CD4-positive, alpha-beta memory T cell (primary cell): ENCODE measurements around the gene PRSS56. TPM values are rescaled to one million over a fixed set of nuclear protein-coding genes. Genes with fewer than 3 reads are reported as not detected.

Experiments
- CTCF ChIA-PET: fragments of 350-600 bp; sonication (Branson Sonifier 250); formaldehyde crosslinking; loops from one replicate; lab custom pipeline; 2021; ENCODE audit warnings: inconsistent platforms; ENCODE audit not compliant: partially characterized antibody; lab: Charles Lee
- POLR2A ChIA-PET: fragments of 350-600 bp; sonication (Branson Sonifier 250); formaldehyde crosslinking; loops from one replicate; lab custom pipeline; 2021; ENCODE audit not compliant: partially characterized antibody; lab: Charles Lee
- DNase-seq, 5 donors: peaks; one replicate each; pipeline versions ENCODE4 v3.0.0 to v3.0.0-alpha.2; 2020 to 2022; ENCODE audit warnings: mixed read lengths in 1 of 5
- H3K27ac ChIP-seq: one replicate; pipeline ENCODE4 v1.7.0; 2013; ENCODE audit warnings: low read depth, low read length
- H3K27me3 ChIP-seq: 2 replicates; pipeline ENCODE4 v1.7.0; 2013; ENCODE audit warnings: mild to moderate bottlenecking, low read length, moderate library complexity; ENCODE audit not compliant: insufficient read depth
- H3K36me3 ChIP-seq: 2 replicates; pipeline ENCODE4 v1.7.0; 2013; ENCODE audit warnings: mild to moderate bottlenecking, low read length, moderate library complexity; ENCODE audit not compliant: insufficient read depth
- H3K4me1 ChIP-seq: 2 replicates; pipeline ENCODE4 v1.7.0; 2013; ENCODE audit warnings: mild to moderate bottlenecking, low read length, moderate library complexity; ENCODE audit not compliant: insufficient read depth
- H3K4me3 ChIP-seq, 2 donors: one replicate each; pipeline ENCODE4 v1.7.0; 2013; ENCODE audit warnings: low read length in 2 of 2, mild to moderate bottlenecking in 1 of 2
- H3K9me3 ChIP-seq, 2 donors: one replicate each; pipeline ENCODE4 v1.7.0; 2013; ENCODE audit warnings: low read length in 2 of 2, control low read depth in 1 of 2; ENCODE audit not compliant: control insufficient read depth in 1 of 2
- H3K27ac Mint-ChIP-seq, 7 donors: one replicate each; pipeline ENCODE4 v1.8.0; 2020 to 2021; ENCODE audit warnings: mixed read lengths in 7 of 7, mild to moderate bottlenecking in 6 of 7, inconsistent platforms in 3 of 7, moderate library complexity in 3 of 7
- H3K27me3 Mint-ChIP-seq, 2 donors: one replicate each; pipeline ENCODE4 v1.8.0; 2020 to 2021; ENCODE audit warnings: mixed read lengths in 2 of 2
- H3K36me3 Mint-ChIP-seq, 2 donors: one replicate each; pipeline ENCODE4 v1.8.0; 2020 to 2021; ENCODE audit warnings: mixed read lengths in 2 of 2, inconsistent platforms in 1 of 2, mild to moderate bottlenecking in 1 of 2
- H3K4me1 Mint-ChIP-seq, 4 donors: one replicate each; pipeline ENCODE4 v1.8.0; 2020 to 2021; ENCODE audit warnings: mixed read lengths in 4 of 4, mild to moderate bottlenecking in 1 of 4
- H3K4me3 Mint-ChIP-seq, 8 donors: one replicate each; pipeline ENCODE4 v1.8.0; 2020 to 2021; ENCODE audit warnings: mixed read lengths in 8 of 8, mild to moderate bottlenecking in 7 of 8, moderate library complexity in 6 of 8, inconsistent platforms in 3 of 8
- H3K9me3 Mint-ChIP-seq, 8 donors: one replicate each; pipeline ENCODE4 v1.8.0; 2020 to 2021; ENCODE audit warnings: mixed read lengths in 8 of 8, mild to moderate bottlenecking in 5 of 8, inconsistent platforms in 3 of 8, moderate library complexity in 1 of 8
- intact Hi-C: fragments of 100-400 bp; cut with micrococcal nuclease; formaldehyde crosslinking; loops from one replicate; pipeline ENCODE4 v1.15.1; 2023
- polyA plus RNA-seq, 2 donors: library from polyadenylated mRNA; unstranded; fragments of 300-500 nt; fragmentation: Illumina TruSeq; gene quantifications; one replicate each; pipeline ENCODE4 v1.2.3, GENCODE V29; 2021
- total RNA-seq, 2 experiments: library from RNA; stranded (reverse); gene quantifications; one replicate each; pipeline ENCODE4 v1.2.3, GENCODE V29; 2021

The PRSS56 gene
- total and polyA plus RNA-seq, 4 experiments from 2014 or later: not detected

- CTCF ChIA-PET: no interaction called here
- no peaks in the 10 kb centered on the region for H3K36me3 Mint-ChIP-seq
- Histone ChIP-seq H3K36me3 (no peaks in the 10 kb centered on the region), H3K4me1 (no peaks in the 10 kb centered on the region), H3K27me3 (no peaks in the 10 kb centered on the region), H3K9me3 (no peaks in the 10 kb centered on the region), H3K4me3 (no peak overlapping the region), H3K27ac (no peak overlapping the region)
- peaks cover 2 to 25% (median 8%) of the 10 kb centered on the region in 4 donors for H3K4me1 Mint-ChIP-seq
- no peak for DNase-seq
- H3K27me3 Mint-ChIP-seq: peaks cover 21 to 33% of the 10 kb centered on the region in 2 donors
- no peak overlapping the region for H3K27ac Mint-ChIP-seq
- intact Hi-C loops: no loop called here
- POLR2A ChIA-PET: no interaction called here
- H3K9me3 Mint-ChIP-seq: no peaks in the 10 kb centered on the region
- H3K4me3 Mint-ChIP-seq: peak overlapping the region in 3 of 8 donors; percentile 24 to 61 (median 60)
Observed at GRCh38 chr2:232484628-232485347, 35.4 kb upstream of the PRSS56 start.

DNA sequence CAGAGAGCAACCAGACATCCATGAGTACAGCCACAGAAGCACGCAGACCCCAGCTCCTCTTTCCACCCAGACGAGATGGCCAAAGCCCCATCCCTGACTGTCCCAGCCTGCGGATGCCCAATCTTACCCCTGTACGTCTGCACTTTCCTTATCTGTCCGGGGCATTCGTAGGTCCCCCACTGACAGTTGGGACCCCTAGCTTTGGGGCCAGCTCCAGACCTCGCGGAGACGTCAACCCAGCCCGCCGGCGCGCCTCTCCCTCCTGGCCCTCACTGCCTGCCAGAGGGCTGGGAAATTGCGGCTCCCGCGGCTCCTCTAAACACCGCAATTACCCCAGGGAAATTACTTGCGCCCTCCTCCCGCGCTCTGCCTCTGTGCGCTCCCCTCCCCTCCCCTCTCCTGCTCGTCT lies 34.8 kb upstream of the PRSS56 start:
- Histone ChIP-seq H3K27ac (no peak overlapping the region), H3K27me3 (no peaks in the 10 kb centered on the region), H3K4me3 (no peak overlapping the region), H3K9me3 (no peaks in the 10 kb centered on the region), H3K4me1 (no peaks in the 10 kb centered on the region), H3K36me3 (no peaks in the 10 kb centered on the region)
- H3K9me3 Mint-ChIP-seq: no peaks in the 10 kb centered on the region
- CTCF ChIA-PET: no interaction called here
- H3K4me3 Mint-ChIP-seq: peak overlapping the region in 3 of 8 donors; percentile 24 to 61 (median 60)
- no peak for DNase-seq
- intact Hi-C loops: no loop called here
- H3K36me3 Mint-ChIP-seq: no peaks in the 10 kb centered on the region
- POLR2A ChIA-PET: no interaction called here
- no peak overlapping the region for H3K27ac Mint-ChIP-seq
- peaks cover 2 to 25% (median 9%) of the 10 kb centered on the region in 4 donors for H3K4me1 Mint-ChIP-seq
- peaks cover 22 to 37% of the 10 kb centered on the region in 2 donors for H3K27me3 Mint-ChIP-seq

- POLR2A ChIA-PET: no interaction called here
- CTCF ChIA-PET: no interaction called here
- Histone ChIP-seq H3K9me3 (no peaks in the 10 kb centered on the region), H3K4me3 (no peak overlapping the region), H3K27me3 (no peaks in the 10 kb centered on the region), H3K36me3 (no peaks in the 10 kb centered on the region), H3K4me1 (no peaks in the 10 kb centered on the region), H3K27ac (no peak overlapping the region)
- Mint-ChIP-seq H3K9me3 (no peaks in the 10 kb centered on the region), H3K27ac (no peak overlapping the region), H3K27me3 (peaks cover 22 to 36% of the 10 kb centered on the region in 2 donors), H3K4me3 (no peak overlapping the region), H3K36me3 (no peaks in the 10 kb centered on the region), H3K4me1 (peaks cover 2 to 25% (median 9%) of the 10 kb centered on the region in 4 donors)
- DNase-seq: no peak
- intact Hi-C loops: no loop called here
Observed at GRCh38 chr2:232485757-232486557, 34.2 kb upstream of the PRSS56 start.

DNA sequence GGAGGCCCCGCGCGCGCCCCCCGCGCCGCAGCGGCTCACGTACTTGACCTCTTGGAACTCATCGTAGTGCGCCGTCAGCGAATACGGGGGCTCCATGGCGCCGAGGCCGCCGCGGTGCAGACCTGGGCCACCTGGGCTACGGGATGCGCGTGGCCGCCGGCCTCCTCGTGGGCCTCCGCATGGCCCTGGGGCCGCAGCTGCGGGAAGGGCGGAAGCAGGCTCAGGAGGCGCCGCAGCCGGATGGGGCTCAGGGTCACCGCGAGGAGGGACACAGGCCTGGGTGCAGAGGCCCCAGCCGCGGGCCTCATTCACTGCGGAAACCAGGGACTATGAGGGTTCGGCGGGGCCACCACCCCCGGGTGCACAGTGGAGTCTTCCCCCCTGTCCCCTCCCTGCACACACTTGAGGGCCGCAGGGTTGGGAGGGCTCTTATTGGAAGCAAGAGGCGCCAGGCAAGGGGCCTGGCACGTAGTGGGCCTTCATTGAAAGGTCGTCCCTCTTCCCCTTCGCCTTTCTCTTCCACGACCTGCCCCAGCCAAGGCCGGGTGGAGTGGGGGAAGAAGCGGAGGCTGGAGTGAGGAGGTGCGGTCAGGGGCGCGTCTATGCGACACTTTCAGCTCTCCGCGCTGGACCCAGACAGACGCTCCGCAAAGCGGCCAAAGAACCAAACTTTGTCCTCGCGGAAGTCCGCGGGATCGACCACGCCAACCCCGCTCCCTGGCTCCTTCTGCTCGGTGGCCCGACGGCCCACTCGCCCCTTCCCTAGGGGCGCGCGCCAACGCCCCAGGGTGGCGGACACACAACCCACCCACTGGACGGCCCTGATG lies 33.4 kb upstream of the PRSS56 start:
- H3K9me3 Mint-ChIP-seq: no peaks in the 10 kb centered on the region
- H3K4me3 ChIP-seq: no peak overlapping the region

DNA sequence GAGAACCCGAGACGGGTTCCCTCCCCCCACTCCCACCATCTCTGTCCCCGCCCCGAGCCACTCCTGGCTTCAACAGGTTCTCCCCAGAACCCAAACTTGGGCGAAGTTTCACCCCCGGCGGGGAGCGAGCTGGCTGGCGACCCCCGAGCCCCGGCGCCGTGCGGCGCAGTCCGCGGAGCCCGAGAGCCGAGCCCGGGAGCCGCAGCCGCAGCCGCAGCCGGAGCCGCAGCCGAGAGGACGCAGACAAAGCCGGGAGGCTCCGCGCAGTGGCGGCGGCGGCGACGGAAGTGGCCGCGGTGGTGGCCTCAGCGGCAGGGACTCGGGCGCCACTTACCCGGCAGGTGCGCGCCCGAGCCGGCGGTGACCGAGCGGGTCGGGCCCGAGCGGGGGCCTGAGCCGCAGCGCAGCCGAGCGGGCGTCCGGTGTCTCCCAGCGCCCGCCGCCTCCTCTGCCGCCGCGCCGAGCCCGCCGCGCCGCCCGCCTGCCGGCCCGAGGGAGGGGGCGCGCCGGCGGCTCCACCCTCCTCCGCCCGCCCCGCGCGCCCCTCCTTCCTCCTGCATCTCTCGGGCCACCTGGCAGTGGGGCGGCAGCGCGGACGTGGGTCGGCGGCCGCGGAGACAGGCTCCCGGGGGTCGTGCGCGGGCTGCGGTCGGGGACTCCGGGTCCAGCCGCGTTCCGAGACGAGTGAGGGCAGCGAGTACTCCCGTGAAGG lies 32.6 kb upstream of the PRSS56 start, which contains the start of gene ECEL1:
TSS of gene ECEL1 (minus strand) at position 450 of the 712 bp plus-strand sequence. CDS start 1,181 bp downstream, outside the sequence.
- ChIA-PET CTCF (no interaction called here), POLR2A (no interaction called here)
- no peaks in the 10 kb centered on the region for H3K36me3 Mint-ChIP-seq
- H3K4me3 Mint-ChIP-seq: peak within 1 kb of the TSS in 6 of 8 donors; percentile 4 to 72 (median 54)
- peaks cover 2 to 25% (median 9%) of the 10 kb centered on the region in 4 donors for H3K4me1 Mint-ChIP-seq
- peaks cover 22 to 41% of the 10 kb centered on the region in 2 donors for H3K27me3 Mint-ChIP-seq
- intact Hi-C loops: no loop called here
- H3K9me3 Mint-ChIP-seq: no peaks in the 10 kb centered on the region
- Histone ChIP-seq H3K27ac (no peak within 1 kb of the TSS), H3K36me3 (no peaks in the 10 kb centered on the region), H3K27me3 (no peaks in the 10 kb centered on the region), H3K4me3 (no peak within 1 kb of the TSS), H3K9me3 (no peaks in the 10 kb centered on the region), H3K4me1 (no peaks in the 10 kb centered on the region)
- DNase-seq: no peak
- no peak within 1 kb of the TSS for H3K27ac Mint-ChIP-seq

More for the DNA sequence above, 33.4 kb upstream of the PRSS56 start:
- DNase-seq: no peak
- Mint-ChIP-seq H3K27me3 (peaks cover 22 to 40% of the 10 kb centered on the region in 2 donors), H3K4me3 (peak overlapping the region in 3 of 8 donors; percentile 9 to 49 (median 13)), H3K4me1 (peaks cover 2 to 25% (median 9%) of the 10 kb centered on the region in 4 donors), H3K36me3 (no peaks in the 10 kb centered on the region), H3K27ac (no peak overlapping the region)
- POLR2A ChIA-PET: no interaction called here
- H3K36me3 ChIP-seq: no peaks in the 10 kb centered on the region
- H3K27ac ChIP-seq: no peak overlapping the region
- intact Hi-C loops: no loop called here
- no peaks in the 10 kb centered on the region for H3K27me3 ChIP-seq
- no peaks in the 10 kb centered on the region for H3K9me3 ChIP-seq
- CTCF ChIA-PET: no interaction called here
- no peaks in the 10 kb centered on the region for H3K4me1 ChIP-seq

GRCh38 chr2:232488097-232488711 lies 32.0 kb upstream of the PRSS56 start:
- H3K4me3 ChIP-seq: no peak overlapping the region
- no peaks in the 10 kb centered on the region for H3K9me3 Mint-ChIP-seq
- no peak overlapping the region for H3K27ac Mint-ChIP-seq
- no peaks in the 10 kb centered on the region for H3K36me3 Mint-ChIP-seq
- no peaks in the 10 kb centered on the region for H3K4me1 ChIP-seq
- H3K4me1 Mint-ChIP-seq: peaks cover 2 to 25% (median 9%) of the 10 kb centered on the region in 4 donors
- no peak overlapping the region for H3K27ac ChIP-seq
- no peaks in the 10 kb centered on the region for H3K9me3 ChIP-seq
- H3K36me3 ChIP-seq: no peaks in the 10 kb centered on the region
- no peaks in the 10 kb centered on the region for H3K27me3 ChIP-seq
- ChIA-PET CTCF (no interaction called here), POLR2A (no interaction called here)
- DNase-seq: no peak
- peak overlapping the region in 5 of 8 donors; percentile 15 to 72 (median 32) for H3K4me3 Mint-ChIP-seq
- H3K27me3 Mint-ChIP-seq: peaks cover 22 to 39% of the 10 kb centered on the region in 2 donors
- intact Hi-C loops: no loop called here
